Neural cell (in vitro differentiated cells): ENCODE results near the gene MT1HL1. TPM values are rescaled to one million over a fixed set of nuclear protein-coding genes. Genes with fewer than 3 reads are reported as not detected.

Experiments
- H2AFZ ChIP-seq: fragments of 200-600, 300-800 bp; sonication (generic), shearing (Covaris generic); 2 replicates; pipeline ENCODE4 v1.6.0; 2014; ENCODE audit warnings: low read depth, mild to moderate bottlenecking, antibody characterized with exemption, low read length, moderate library complexity
- H3F3A ChIP-seq: fragments of 200-600 bp; shearing (Covaris generic); 2 replicates; pipeline ENCODE4 v1.6.1; 2016; ENCODE audit warnings: mild to moderate bottlenecking, moderate library complexity, mixed read lengths, antibody characterized with exemption, low read length; ENCODE audit not compliant: insufficient read depth, poor library complexity, severe bottlenecking
- H3K27ac ChIP-seq: fragments of 200-600, 300-800 bp; sonication (generic), shearing (Covaris generic); 2 replicates; pipeline ENCODE4 v1.5.1; 2014; ENCODE audit warnings: mild to moderate bottlenecking, low read length, moderate library complexity
- H3K27me3 ChIP-seq: fragments of 300-800, 200-600 bp; sonication (generic), shearing (Covaris generic); 2 replicates; pipeline ENCODE4 v1.6.0; 2014; ENCODE audit warnings: mild to moderate bottlenecking, low read depth, low read length, moderate library complexity; ENCODE audit not compliant: insufficient read depth
- H3K36me3 ChIP-seq: fragments of 300-800, 200-600 bp; sonication (generic), shearing (Covaris generic); 2 replicates; pipeline ENCODE4 v1.5.1; 2014; ENCODE audit warnings: mild to moderate bottlenecking, antibody characterized with exemption, low read length, moderate library complexity; ENCODE audit not compliant: insufficient read depth
- H3K4me2 ChIP-seq: fragments of 300-800, 200-600 bp; sonication (generic), shearing (Covaris generic); 2 replicates; pipeline ENCODE4 v1.6.0; 2014; ENCODE audit warnings: mild to moderate bottlenecking, low read length
- H3K4me3 ChIP-seq: fragments of 300-800, 200-600 bp; sonication (generic), shearing (Covaris generic); 2 replicates; pipeline ENCODE4 v1.5.1; 2014; ENCODE audit warnings: mild to moderate bottlenecking, low read length, moderate library complexity
- H3K79me2 ChIP-seq: fragments of 200-600 bp; shearing (Covaris generic); replicated peaks from 2 replicates; pipeline ENCODE4 v1.6.0; 2014; ENCODE audit warnings: mild to moderate bottlenecking, low read length, moderate library complexity; ENCODE audit not compliant: insufficient read depth
- H3K9ac ChIP-seq: fragments of 300-800, 200-600 bp; sonication (generic), shearing (Covaris generic); 2 replicates; pipeline ENCODE4 v1.6.1; 2016; ENCODE audit warnings: mild to moderate bottlenecking, low read length, mixed read lengths
- H3K9me2 ChIP-seq: fragments of 200-600 bp; shearing (Covaris generic); 2 replicates; pipeline ENCODE4 v1.6.1; 2016; ENCODE audit warnings: mild to moderate bottlenecking, low read length, mixed read lengths; ENCODE audit not compliant: insufficient read depth
- H3K9me3 ChIP-seq: fragments of 200-600, 300-800 bp; sonication (generic), shearing (Covaris generic); 2 replicates; pipeline ENCODE4 v1.6.1; 2016; ENCODE audit warnings: mild to moderate bottlenecking, mixed run types, low read length, moderate library complexity, mixed read lengths
- H4K20me1 ChIP-seq: fragments of 200-600 bp; shearing (Covaris generic); 2 replicates; pipeline ENCODE4 v1.6.1; 2016; ENCODE audit warnings: mild to moderate bottlenecking, mixed run types; ENCODE audit not compliant: insufficient read depth
- EP300 ChIP-seq: fragments of 450-650 bp; conservative IDR thresholded peaks from 2 replicates; pipeline ENCODE4 v1.6.1; 2014; ENCODE audit warnings: antibody characterized with exemption, mild to moderate bottlenecking, moderate library complexity; ENCODE audit not compliant: poor library complexity, severe bottlenecking
- EZH2 ChIP-seq: fragments of 200-600, 300-800 bp; shearing (Covaris generic), sonication (generic); IDR thresholded peaks from 2 replicates; pipeline ENCODE4 v1.6.1; 2014; ENCODE audit warnings: antibody characterized with exemption, low read length, borderline replicate concordance, mild to moderate bottlenecking; ENCODE audit not compliant: insufficient read depth, poor library complexity, severe bottlenecking
- MXI1 ChIP-seq: fragments of 450-650 bp; conservative IDR thresholded peaks from 2 replicates; pipeline ENCODE4 v1.6.1; 2014; ENCODE audit warnings: antibody characterized with exemption, mild to moderate bottlenecking; ENCODE audit not compliant: poor library complexity, severe bottlenecking
- POLR2AphosphoS5 ChIP-seq: IDR thresholded peaks from 2 replicates; pipeline ENCODE4 v1.6.1; 2012
- RAD21 ChIP-seq: fragments of 450-650 bp; conservative IDR thresholded peaks from 2 replicates; pipeline ENCODE4 v1.6.1; 2014; ENCODE audit warnings: antibody characterized with exemption, mild to moderate bottlenecking, moderate library complexity
- SMC3 ChIP-seq: fragments of 450-650 bp; conservative IDR thresholded peaks from 2 replicates; pipeline ENCODE4 v1.6.1; 2014; ENCODE audit warnings: antibody characterized with exemption, mild to moderate bottlenecking, moderate library complexity; ENCODE audit not compliant: poor library complexity
- TAF1 ChIP-seq: IDR thresholded peaks from 2 replicates; pipeline ENCODE4 v1.6.1; 2012; ENCODE audit warnings: low read depth
- polyA minus RNA-seq: library from RNA; depleted of rRNA, polyadenylated mRNA; stranded (reverse); fragments of >200 nt; gene quantifications from 2 replicates; pipeline ENCODE4 v1.2.3, GENCODE V29; 2014
- polyA plus RNA-seq: library from polyadenylated mRNA; depleted of rRNA; stranded (reverse); fragments of >200 nt; gene quantifications from 2 replicates; pipeline ENCODE4 v1.2.3, GENCODE V29; 2014
- TF ChIP-seq, protein P1 (sequence below): fragments of 450-650 bp; IDR thresholded peaks from 2 replicates; pipeline ENCODE4 v1.5.1; 2014; ENCODE audit warnings: antibody characterized with exemption, mild to moderate bottlenecking, moderate library complexity; ENCODE audit not compliant: poor library complexity, severe bottlenecking
- TF ChIP-seq, protein P2 (sequence below): IDR thresholded peaks from 2 replicates; pipeline ENCODE4 v1.6.1; 2012; ENCODE audit warnings: borderline replicate concordance

Gene MT1HL1
- polyA plus RNA-seq (not detected in 2 replicates), polyA minus RNA-seq (not detected in 2 replicates)

DNA sequence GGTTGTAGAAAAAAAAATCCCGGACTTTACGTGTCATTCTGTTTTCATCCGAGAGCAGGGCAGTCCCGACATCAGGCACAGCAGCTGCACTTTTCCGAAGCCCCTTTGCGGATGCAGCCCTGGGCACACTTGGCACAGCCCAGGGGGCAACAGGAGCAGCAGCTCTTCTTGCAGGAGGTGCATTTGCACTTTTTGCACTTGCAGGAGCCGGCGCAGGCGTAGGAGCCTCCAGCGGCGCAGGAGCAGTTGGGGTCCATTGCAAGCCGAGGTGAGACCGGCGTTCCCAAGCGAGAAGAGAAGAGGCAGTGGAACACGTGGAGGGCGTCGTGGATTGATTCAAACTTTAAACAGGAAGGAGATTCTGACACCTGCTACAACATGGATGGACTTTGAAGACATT, at the start of gene MT1HL1:
TSS of gene MT1HL1 (minus strand) at position 326 of the 400 bp plus-strand sequence. CDS start at position 257, 69 bp downstream.
- H3K4me3 ChIP-seq, result no peak within 1 kb of the TSS
- no peaks in the 10 kb centered on the region for H3K9me2 ChIP-seq
- H3K4me2 ChIP-seq, result no peak within 1 kb of the TSS
- H2AFZ ChIP-seq, result no peak within 1 kb of the TSS
- H3K9me3 ChIP-seq, result no peaks in the 10 kb centered on the region
- H3K36me3 ChIP-seq, result no peaks in the 10 kb centered on the region
- no peaks in the 10 kb centered on the region for H4K20me1 ChIP-seq
- H3F3A ChIP-seq, result no peaks in the 10 kb centered on the region
- TF ChIP-seq MXI1 (no peak), RAD21 (no peak), EZH2 (no peak), EP300 (no peak), POLR2AphosphoS5 (no peak), TAF1 (no peak), SMC3 (no peak)
- TF ChIP-seq, protein P1, sequence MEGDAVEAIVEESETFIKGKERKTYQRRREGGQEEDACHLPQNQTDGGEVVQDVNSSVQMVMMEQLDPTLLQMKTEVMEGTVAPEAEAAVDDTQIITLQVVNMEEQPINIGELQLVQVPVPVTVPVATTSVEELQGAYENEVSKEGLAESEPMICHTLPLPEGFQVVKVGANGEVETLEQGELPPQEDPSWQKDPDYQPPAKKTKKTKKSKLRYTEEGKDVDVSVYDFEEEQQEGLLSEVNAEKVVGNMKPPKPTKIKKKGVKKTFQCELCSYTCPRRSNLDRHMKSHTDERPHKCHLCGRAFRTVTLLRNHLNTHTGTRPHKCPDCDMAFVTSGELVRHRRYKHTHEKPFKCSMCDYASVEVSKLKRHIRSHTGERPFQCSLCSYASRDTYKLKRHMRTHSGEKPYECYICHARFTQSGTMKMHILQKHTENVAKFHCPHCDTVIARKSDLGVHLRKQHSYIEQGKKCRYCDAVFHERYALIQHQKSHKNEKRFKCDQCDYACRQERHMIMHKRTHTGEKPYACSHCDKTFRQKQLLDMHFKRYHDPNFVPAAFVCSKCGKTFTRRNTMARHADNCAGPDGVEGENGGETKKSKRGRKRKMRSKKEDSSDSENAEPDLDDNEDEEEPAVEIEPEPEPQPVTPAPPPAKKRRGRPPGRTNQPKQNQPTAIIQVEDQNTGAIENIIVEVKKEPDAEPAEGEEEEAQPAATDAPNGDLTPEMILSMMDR, result no peak
- TF ChIP-seq, protein P2, sequence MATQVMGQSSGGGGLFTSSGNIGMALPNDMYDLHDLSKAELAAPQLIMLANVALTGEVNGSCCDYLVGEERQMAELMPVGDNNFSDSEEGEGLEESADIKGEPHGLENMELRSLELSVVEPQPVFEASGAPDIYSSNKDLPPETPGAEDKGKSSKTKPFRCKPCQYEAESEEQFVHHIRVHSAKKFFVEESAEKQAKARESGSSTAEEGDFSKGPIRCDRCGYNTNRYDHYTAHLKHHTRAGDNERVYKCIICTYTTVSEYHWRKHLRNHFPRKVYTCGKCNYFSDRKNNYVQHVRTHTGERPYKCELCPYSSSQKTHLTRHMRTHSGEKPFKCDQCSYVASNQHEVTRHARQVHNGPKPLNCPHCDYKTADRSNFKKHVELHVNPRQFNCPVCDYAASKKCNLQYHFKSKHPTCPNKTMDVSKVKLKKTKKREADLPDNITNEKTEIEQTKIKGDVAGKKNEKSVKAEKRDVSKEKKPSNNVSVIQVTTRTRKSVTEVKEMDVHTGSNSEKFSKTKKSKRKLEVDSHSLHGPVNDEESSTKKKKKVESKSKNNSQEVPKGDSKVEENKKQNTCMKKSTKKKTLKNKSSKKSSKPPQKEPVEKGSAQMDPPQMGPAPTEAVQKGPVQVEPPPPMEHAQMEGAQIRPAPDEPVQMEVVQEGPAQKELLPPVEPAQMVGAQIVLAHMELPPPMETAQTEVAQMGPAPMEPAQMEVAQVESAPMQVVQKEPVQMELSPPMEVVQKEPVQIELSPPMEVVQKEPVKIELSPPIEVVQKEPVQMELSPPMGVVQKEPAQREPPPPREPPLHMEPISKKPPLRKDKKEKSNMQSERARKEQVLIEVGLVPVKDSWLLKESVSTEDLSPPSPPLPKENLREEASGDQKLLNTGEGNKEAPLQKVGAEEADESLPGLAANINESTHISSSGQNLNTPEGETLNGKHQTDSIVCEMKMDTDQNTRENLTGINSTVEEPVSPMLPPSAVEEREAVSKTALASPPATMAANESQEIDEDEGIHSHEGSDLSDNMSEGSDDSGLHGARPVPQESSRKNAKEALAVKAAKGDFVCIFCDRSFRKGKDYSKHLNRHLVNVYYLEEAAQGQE, result no peak
- H3K79me2 ChIP-seq, result no peaks in the 10 kb centered on the region
- no peaks in the 10 kb centered on the region for H3K27me3 ChIP-seq
- no peak within 1 kb of the TSS for H3K27ac ChIP-seq
- no peak within 1 kb of the TSS for H3K9ac ChIP-seq

DNA sequence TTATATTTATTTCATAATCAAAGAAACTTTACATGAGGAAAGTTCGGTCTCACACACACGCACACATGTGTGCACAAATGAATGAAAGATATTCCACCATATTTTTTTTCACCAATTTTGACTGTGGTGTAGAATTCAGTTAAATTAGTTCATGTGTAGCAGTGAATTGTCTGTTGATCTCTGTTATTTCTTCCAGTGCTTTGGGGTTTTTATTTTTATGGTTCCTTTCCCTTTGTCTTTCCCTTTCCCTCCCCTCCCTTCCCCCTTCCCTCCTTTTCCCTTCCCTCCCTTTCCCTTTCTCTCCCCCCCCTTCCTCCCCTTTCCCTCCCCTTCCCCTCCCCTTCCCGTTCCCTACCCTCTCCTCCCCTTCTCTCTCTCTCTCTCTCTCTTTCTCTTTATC, 46.7 kb upstream of the MT1HL1 start:
- H3K4me2 ChIP-seq, result no peak overlapping the region
- H3K9me2 ChIP-seq, result no peaks in the 10 kb centered on the region
- no peak overlapping the region for H3K9ac ChIP-seq
- H4K20me1 ChIP-seq, result no peaks in the 10 kb centered on the region
- H3K9me3 ChIP-seq, result no peaks in the 10 kb centered on the region
- H3K4me3 ChIP-seq, result no peak overlapping the region
- H2AFZ ChIP-seq, result no peak overlapping the region
- H3K27ac ChIP-seq, result no peak overlapping the region
- H3F3A ChIP-seq, result no peaks in the 10 kb centered on the region
- TF ChIP-seq TAF1, result no peak
- H3K36me3 ChIP-seq, result no peaks in the 10 kb centered on the region
- peaks cover 13% of the 10 kb centered on the region for H3K27me3 ChIP-seq
- no peaks in the 10 kb centered on the region for H3K79me2 ChIP-seq

- H4K20me1 ChIP-seq, result no peaks in the 10 kb centered on the region
- no peaks in the 10 kb centered on the region for H3K9me2 ChIP-seq
- peaks cover 21% of the 10 kb centered on the region for H3K27me3 ChIP-seq
- H2AFZ ChIP-seq, result no peak overlapping the region
- TF ChIP-seq RAD21 (no peak), TAF1 (no peak), MXI1 (no peak), SMC3 (no peak), POLR2AphosphoS5 (no peak), EZH2 (no peak), EP300 (no peak)
- TF ChIP-seq, protein P1, result no peak
- TF ChIP-seq, protein P2, result no peak
- H3K9ac ChIP-seq, result no peak overlapping the region
- H3K9me3 ChIP-seq, result no peaks in the 10 kb centered on the region
- H3K79me2 ChIP-seq, result no peaks in the 10 kb centered on the region
- H3K4me2 ChIP-seq, result no peak overlapping the region
- H3K4me3 ChIP-seq, result no peak overlapping the region
- H3K27ac ChIP-seq, result no peak overlapping the region
- no peaks in the 10 kb centered on the region for H3K36me3 ChIP-seq
- no peaks in the 10 kb centered on the region for H3F3A ChIP-seq
These were observed 45.9 kb upstream of the MT1HL1 start for GRCh38 chr1:237050185-237050584.
